Osteoblast (primary cell): Measurements from ENCODE around the gene ADAM22. TPM values are rescaled to one million over a fixed set of nuclear protein-coding genes. Genes with fewer than 3 reads are reported as not detected.

ENCODE experiments used
- DNase-seq: peaks from one replicate; pipeline ENCODE4 v3.0.0; 2011; ENCODE audit warnings: low spot score, mixed read lengths; ENCODE audit not compliant: insufficient read length; ENCODE audit errors: missing footprints
- H2AFZ ChIP-seq: 2 replicates; pipeline ENCODE4 v1.6.0; 2011; ENCODE audit warnings: mild to moderate bottlenecking, low read length
- H3K27ac ChIP-seq: 2 replicates; pipeline ENCODE4 v1.5.1; 2011; ENCODE audit warnings: mild to moderate bottlenecking, low read depth, low read length, moderate library complexity
- H3K27me3 ChIP-seq: 2 replicates; pipeline ENCODE4 v1.6.0; 2012; ENCODE audit warnings: mild to moderate bottlenecking, control low read depth, inconsistent platforms, low read length, moderate library complexity; ENCODE audit not compliant: insufficient read depth
- H3K36me3 ChIP-seq: 2 replicates; pipeline ENCODE4 v1.5.1; 2011; ENCODE audit warnings: mild to moderate bottlenecking, low read length, control low read depth, moderate library complexity; ENCODE audit not compliant: insufficient read depth
- H3K4me1 ChIP-seq: 2 replicates; pipeline ENCODE4 v1.5.1; 2011; ENCODE audit warnings: mild to moderate bottlenecking, low read length, control low read depth, moderate library complexity; ENCODE audit not compliant: insufficient read depth
- H3K4me2 ChIP-seq: 2 replicates; pipeline ENCODE4 v1.6.0; 2011; ENCODE audit warnings: mild to moderate bottlenecking, low read length; ENCODE audit not compliant: insufficient read depth
- H3K4me3 ChIP-seq: fragments of 200-600 bp; sonication (generic); 3 replicates; pipeline ENCODE4 v1.5.1; 2012; ENCODE audit warnings: mild to moderate bottlenecking, low read length, inconsistent platforms; ENCODE audit not compliant: insufficient read depth
- H3K79me2 ChIP-seq: 2 replicates; pipeline ENCODE4 v1.6.0; 2012; ENCODE audit warnings: mild to moderate bottlenecking, low read length, control low read depth, inconsistent platforms; ENCODE audit not compliant: insufficient read depth
- H3K9me3 ChIP-seq: 2 replicates; pipeline ENCODE4 v1.5.1; 2011; ENCODE audit warnings: low read depth, low read length, control low read depth
- H4K20me1 ChIP-seq: 2 replicates; pipeline ENCODE4 v1.6.0; 2012; ENCODE audit warnings: mild to moderate bottlenecking, low read length, control low read depth; ENCODE audit not compliant: insufficient read depth
- CTCF ChIP-seq: IDR thresholded peaks from 2 replicates; pipeline ENCODE4 v1.5.1; 2011; ENCODE audit warnings: mild to moderate bottlenecking, low read depth, low read length, moderate library complexity; ENCODE audit errors: extremely low read depth
- total RNA-seq: library from RNA; depleted of rRNA; stranded (reverse); fragments of >200 nt; gene quantifications from 2 replicates; pipeline ENCODE4 v1.2.3, GENCODE V29; 2012

The ADAM22 gene
- total RNA-seq, 1 donor: 0.36 TPM

GRCh38 chr7:88012086-88012485 is 78.0 kb downstream of the ADAM22 start:
- Histone ChIP-seq H4K20me1 (no peaks in the 10 kb centered on the region), H3K36me3 (no peaks in the 10 kb centered on the region), H3K4me2 (no peak overlapping the region), H2AFZ (no peak overlapping the region), H3K9me3 (no peaks in the 10 kb centered on the region), H3K27ac (no peak overlapping the region), H3K79me2 (no peaks in the 10 kb centered on the region), H3K4me3 (no peak overlapping the region), H3K27me3 (no peaks in the 10 kb centered on the region), H3K4me1 (no peaks in the 10 kb centered on the region)
- no peak for DNase-seq
- TF ChIP-seq CTCF: no peak

- DNase-seq: no peak
- H3K4me2 ChIP-seq: no peak overlapping the region
- H4K20me1 ChIP-seq: no peaks in the 10 kb centered on the region
- no peak overlapping the region for H3K27ac ChIP-seq
- no peaks in the 10 kb centered on the region for H3K79me2 ChIP-seq
- no peak overlapping the region for H3K4me3 ChIP-seq
- H3K9me3 ChIP-seq: no peaks in the 10 kb centered on the region
- H3K27me3 ChIP-seq: no peaks in the 10 kb centered on the region
- no peaks in the 10 kb centered on the region for H3K36me3 ChIP-seq
- no peaks in the 10 kb centered on the region for H3K4me1 ChIP-seq
- TF ChIP-seq CTCF: no peak
- H2AFZ ChIP-seq: no peak overlapping the region
Measured at GRCh38 chr7:88013981-88014380, 79.9 kb downstream of the ADAM22 start.

DNA sequence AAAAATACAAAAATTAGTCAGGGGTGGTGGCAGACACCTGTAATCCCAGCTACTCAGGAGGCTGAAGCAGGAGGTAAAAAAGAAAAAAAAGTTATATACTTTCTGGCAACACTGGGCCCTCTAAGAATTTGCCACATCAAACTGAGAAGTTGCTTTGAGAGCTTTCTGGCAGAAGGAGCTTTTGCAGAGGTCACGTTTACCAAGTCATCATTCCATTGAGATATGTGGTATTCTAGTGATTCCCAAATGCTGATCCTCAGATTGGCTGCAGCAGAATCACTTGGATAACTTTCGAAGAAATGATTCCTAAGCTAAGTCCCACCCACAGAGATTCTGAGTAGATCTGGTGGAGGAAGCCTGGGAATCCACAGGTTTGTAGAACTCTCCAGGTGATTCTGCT is 80.5 kb downstream of the ADAM22 start:
- no peaks in the 10 kb centered on the region for H3K36me3 ChIP-seq
- H4K20me1 ChIP-seq: no peaks in the 10 kb centered on the region
- H3K4me2 ChIP-seq: no peak overlapping the region
- DNase-seq: no peak
- no peaks in the 10 kb centered on the region for H3K4me1 ChIP-seq
- H3K27me3 ChIP-seq: no peaks in the 10 kb centered on the region
- H3K4me3 ChIP-seq: no peak overlapping the region
- no peak overlapping the region for H3K27ac ChIP-seq
- H3K79me2 ChIP-seq: no peaks in the 10 kb centered on the region
- no peaks in the 10 kb centered on the region for H3K9me3 ChIP-seq
- TF ChIP-seq CTCF: no peak
- no peak overlapping the region for H2AFZ ChIP-seq

DNA sequence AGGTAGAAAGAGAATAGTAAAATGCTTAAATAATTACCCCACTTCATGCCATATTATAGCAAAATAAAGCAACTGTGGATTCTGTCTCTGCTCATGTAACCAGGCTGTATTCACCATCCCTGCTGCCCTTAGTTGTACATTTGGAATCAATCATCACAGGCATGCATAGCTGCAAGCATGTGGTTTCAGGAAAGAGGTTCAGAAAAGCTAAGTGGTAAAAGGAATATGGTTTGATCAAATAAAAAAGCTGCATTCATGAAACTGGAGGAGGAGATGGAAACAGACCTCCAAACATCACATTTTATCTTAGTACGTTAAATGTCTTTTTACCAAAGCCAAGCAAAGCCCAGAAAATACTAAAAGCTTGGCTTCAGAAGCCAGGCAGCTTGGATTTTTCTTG is 81.3 kb downstream of the ADAM22 start:
- H3K4me3 ChIP-seq: no peak overlapping the region
- H3K4me2 ChIP-seq: no peak overlapping the region
- no peaks in the 10 kb centered on the region for H3K4me1 ChIP-seq
- DNase-seq: no peak
- H3K27me3 ChIP-seq: no peaks in the 10 kb centered on the region
- H3K36me3 ChIP-seq: no peaks in the 10 kb centered on the region
- TF ChIP-seq CTCF: no peak
- no peak overlapping the region for H3K27ac ChIP-seq
- H2AFZ ChIP-seq: no peak overlapping the region
- no peaks in the 10 kb centered on the region for H3K79me2 ChIP-seq
- H4K20me1 ChIP-seq: no peaks in the 10 kb centered on the region
- no peaks in the 10 kb centered on the region for H3K9me3 ChIP-seq
